ENCODE data around the gene NAA16.

NAA16 gene

DNA sequence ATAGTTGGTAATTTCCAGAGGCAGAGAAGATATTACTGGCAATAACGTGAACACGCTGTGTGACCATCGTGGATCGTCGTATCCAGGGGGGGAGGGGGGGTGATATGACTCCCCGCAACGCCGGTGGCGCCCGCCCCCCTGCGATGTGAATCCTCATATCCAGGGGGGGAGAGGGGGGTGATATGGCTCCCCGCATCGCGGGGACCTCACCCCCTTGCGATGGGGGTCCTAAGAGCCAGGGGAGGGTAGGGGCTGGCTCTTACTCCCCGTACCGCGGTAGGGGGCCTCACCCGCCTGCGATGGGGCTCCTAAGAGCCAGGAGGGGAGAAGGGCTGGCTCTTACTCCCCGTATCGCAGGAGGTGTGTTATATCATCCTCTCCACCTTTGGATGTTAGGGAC is 115.0 kb downstream of the NAA16 start:
- Histone ChIP-seq H3K4me3 (ENCODE audit: low read length) (no peak overlapping the region), H3K4me2 (ENCODE audit: low read length) (no peak overlapping the region), H3K27ac (ENCODE audit: low read depth, low read length) (no peak overlapping the region), H3K9me2 (replicated peaks; ENCODE audit: control insufficient read depth, low read length) (no peaks in the 10 kb centered on the region), H3K4me1 (ENCODE audit: control insufficient read depth, low read length) (no peaks in the 10 kb centered on the region), H3K36me3 (ENCODE audit: control insufficient read depth, low read length) (no peaks in the 10 kb centered on the region), H3K9me3 (ENCODE audit: control insufficient read depth, insufficient read depth, low read length) (peaks cover 6% of the 10 kb centered on the region; the same call in 1 of the 2 replicates), H4K20me1 (ENCODE audit: control insufficient read depth, insufficient read depth, low read depth, low read length) (no peaks in the 10 kb centered on the region), H3F3A (ENCODE audit: control insufficient read depth, insufficient read depth) (no peaks in the 10 kb centered on the region), H3K27me3 (ENCODE audit: control insufficient read depth, low read length) (no peaks in the 10 kb centered on the region), H3K79me2 (ENCODE audit: control insufficient read depth, low read length) (no peaks in the 10 kb centered on the region)
- TF ChIP-seq, protein P1, sequence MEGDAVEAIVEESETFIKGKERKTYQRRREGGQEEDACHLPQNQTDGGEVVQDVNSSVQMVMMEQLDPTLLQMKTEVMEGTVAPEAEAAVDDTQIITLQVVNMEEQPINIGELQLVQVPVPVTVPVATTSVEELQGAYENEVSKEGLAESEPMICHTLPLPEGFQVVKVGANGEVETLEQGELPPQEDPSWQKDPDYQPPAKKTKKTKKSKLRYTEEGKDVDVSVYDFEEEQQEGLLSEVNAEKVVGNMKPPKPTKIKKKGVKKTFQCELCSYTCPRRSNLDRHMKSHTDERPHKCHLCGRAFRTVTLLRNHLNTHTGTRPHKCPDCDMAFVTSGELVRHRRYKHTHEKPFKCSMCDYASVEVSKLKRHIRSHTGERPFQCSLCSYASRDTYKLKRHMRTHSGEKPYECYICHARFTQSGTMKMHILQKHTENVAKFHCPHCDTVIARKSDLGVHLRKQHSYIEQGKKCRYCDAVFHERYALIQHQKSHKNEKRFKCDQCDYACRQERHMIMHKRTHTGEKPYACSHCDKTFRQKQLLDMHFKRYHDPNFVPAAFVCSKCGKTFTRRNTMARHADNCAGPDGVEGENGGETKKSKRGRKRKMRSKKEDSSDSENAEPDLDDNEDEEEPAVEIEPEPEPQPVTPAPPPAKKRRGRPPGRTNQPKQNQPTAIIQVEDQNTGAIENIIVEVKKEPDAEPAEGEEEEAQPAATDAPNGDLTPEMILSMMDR (IDR thresholded peaks at IDR 0.05; ENCODE audit: low read depth, low read length, poor library complexity, severe bottlenecking) = no peak
- no peak for TF ChIP-seq EZH2phosphoT487 (IDR thresholded peaks at IDR 0.05; ENCODE audit: borderline replicate concordance, low read length)
